ENCODE results near the gene EFNB1. TPM values are rescaled to one million over a fixed set of nuclear protein-coding genes. Genes with fewer than 3 reads are reported as not detected.

EFNB1 gene
- polyA plus RNA-seq, 1 donor (not counting 4 experiments of a cell fraction or from before 2014, with no cell fraction given), result 90.3 TPM

DNA sequence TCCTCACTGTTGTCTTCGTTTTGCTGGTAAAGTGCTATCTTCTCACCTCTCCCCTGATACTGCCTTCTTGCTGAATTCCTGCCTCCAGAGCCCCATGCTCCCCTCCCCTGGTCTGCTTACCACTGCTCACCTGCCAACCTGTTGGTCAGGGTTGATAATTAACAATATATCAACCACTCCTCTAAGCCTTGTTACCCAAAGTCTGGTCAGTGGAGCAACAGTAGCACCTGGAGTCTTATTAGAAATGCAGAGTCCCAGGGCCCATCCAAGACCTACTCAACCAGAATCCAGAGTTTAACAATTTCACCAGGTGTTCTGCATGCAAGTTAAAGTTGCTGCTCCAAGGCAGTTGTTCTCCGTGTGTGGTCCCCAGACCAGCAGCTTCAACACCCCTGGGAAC is 55.0 kb downstream of the EFNB1 start:
- Histone ChIP-seq H3K4me3 (ENCODE audit: control insufficient read depth in 2 of 3, extremely low read depth in 1 of 3, insufficient read depth in 2 of 3, low read depth in 1 of 3, low read length in 3 of 3) (no peak overlapping the region), H3K9ac (ENCODE audit: control insufficient read depth, extremely low read depth, insufficient read depth, low read length) (no peak overlapping the region), H2AFZ (ENCODE audit: control insufficient read depth, low read length) (no peak overlapping the region), H3K4me2 (ENCODE audit: control insufficient read depth, extremely low read depth, insufficient read depth, low read depth, low read length) (no peak overlapping the region), H3K9me3 (ENCODE audit: control insufficient read depth, low read depth, low read length) (no peaks in the 10 kb centered on the region), H4K20me1 (ENCODE audit: control insufficient read depth, extremely low read depth, insufficient read depth, low read length) (no peaks in the 10 kb centered on the region), H3K27me3 (ENCODE audit: control insufficient read depth, extremely low read depth, insufficient read depth, low read length) (peaks cover 5% of the 10 kb centered on the region), H3K4me1 (ENCODE audit: control insufficient read depth, extremely low read depth, insufficient read depth, low read length) (peaks cover 9% of the 10 kb centered on the region), H3K27ac (ENCODE audit: control insufficient read depth, insufficient read depth, low read length) (no peak overlapping the region), H3K9me1 (ENCODE audit: control insufficient read depth, extremely low read depth, insufficient read depth, low read length) (no peaks in the 10 kb centered on the region), H3K79me2 (ENCODE audit: control insufficient read depth, insufficient read depth, low read length) (no peaks in the 10 kb centered on the region), H3K36me3 (ENCODE audit: control insufficient read depth in 2 of 2, extremely low read depth in 1 of 2, insufficient read depth in 2 of 2, low read length in 2 of 2) (no peaks in the 10 kb centered on the region)
- FAIRE-seq (no peak), DNase-seq (ENCODE audit: low read depth, low spot score) (no peak)
- dilution Hi-C loops (cut with MboI; ENCODE audit: extremely low pct_ligation_motif_present, low sequenced_read_pairs), result no loop called here
- TF ChIP-seq EZH2 (IDR thresholded peaks at IDR 0.05; ENCODE audit: low read length), result no peak
- TF ChIP-seq, protein P1, sequence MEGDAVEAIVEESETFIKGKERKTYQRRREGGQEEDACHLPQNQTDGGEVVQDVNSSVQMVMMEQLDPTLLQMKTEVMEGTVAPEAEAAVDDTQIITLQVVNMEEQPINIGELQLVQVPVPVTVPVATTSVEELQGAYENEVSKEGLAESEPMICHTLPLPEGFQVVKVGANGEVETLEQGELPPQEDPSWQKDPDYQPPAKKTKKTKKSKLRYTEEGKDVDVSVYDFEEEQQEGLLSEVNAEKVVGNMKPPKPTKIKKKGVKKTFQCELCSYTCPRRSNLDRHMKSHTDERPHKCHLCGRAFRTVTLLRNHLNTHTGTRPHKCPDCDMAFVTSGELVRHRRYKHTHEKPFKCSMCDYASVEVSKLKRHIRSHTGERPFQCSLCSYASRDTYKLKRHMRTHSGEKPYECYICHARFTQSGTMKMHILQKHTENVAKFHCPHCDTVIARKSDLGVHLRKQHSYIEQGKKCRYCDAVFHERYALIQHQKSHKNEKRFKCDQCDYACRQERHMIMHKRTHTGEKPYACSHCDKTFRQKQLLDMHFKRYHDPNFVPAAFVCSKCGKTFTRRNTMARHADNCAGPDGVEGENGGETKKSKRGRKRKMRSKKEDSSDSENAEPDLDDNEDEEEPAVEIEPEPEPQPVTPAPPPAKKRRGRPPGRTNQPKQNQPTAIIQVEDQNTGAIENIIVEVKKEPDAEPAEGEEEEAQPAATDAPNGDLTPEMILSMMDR (optimal IDR thresholded peaks at IDR 0.05 in 1 of 3, IDR thresholded peaks at IDR 0.05 in 1 of 3, conservative IDR thresholded peaks at IDR 0.05 in 1 of 3; ENCODE audit: extremely low read depth in 1 of 3, insufficient read depth in 2 of 3, low read length in 3 of 3), result no peak

DNA sequence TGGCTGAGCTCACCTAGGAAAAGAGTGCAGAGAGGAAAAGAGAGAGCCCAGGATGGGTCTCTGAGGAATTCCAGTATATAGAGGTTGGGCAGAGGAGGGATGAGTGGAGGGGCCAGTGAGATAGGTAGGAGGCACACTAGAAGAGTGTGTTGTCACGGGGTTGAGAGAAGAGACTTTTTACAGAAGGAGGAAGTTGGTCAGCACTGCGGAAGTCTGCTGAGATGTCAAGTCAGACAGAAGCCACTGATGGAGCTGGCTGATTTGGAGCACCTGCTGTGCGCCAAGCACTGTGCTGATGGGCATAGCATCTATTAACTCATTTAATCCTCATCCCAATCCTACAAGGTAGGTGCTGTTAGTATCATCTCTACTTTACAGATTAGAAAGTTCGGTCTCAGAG is 60.4 kb downstream of the EFNB1 start:
- FAIRE-seq (no peak), DNase-seq (ENCODE audit: low read depth, low spot score) (no peak)
- Histone ChIP-seq H3K27ac (ENCODE audit: control insufficient read depth, insufficient read depth, low read length) (no peak overlapping the region), H3K4me3 (ENCODE audit: control insufficient read depth in 2 of 3, extremely low read depth in 1 of 3, insufficient read depth in 2 of 3, low read depth in 1 of 3, low read length in 3 of 3) (no peak overlapping the region), H4K20me1 (ENCODE audit: control insufficient read depth, extremely low read depth, insufficient read depth, low read length) (no peaks in the 10 kb centered on the region), H3K36me3 (ENCODE audit: control insufficient read depth in 2 of 2, extremely low read depth in 1 of 2, insufficient read depth in 2 of 2, low read length in 2 of 2) (no peaks in the 10 kb centered on the region), H3K4me1 (ENCODE audit: control insufficient read depth, extremely low read depth, insufficient read depth, low read length) (peaks cover 5% of the 10 kb centered on the region), H3K4me2 (ENCODE audit: control insufficient read depth, extremely low read depth, insufficient read depth, low read depth, low read length) (no peak overlapping the region), H3K9me3 (ENCODE audit: control insufficient read depth, low read depth, low read length) (no peaks in the 10 kb centered on the region), H2AFZ (ENCODE audit: control insufficient read depth, low read length) (no peak overlapping the region), H3K9ac (ENCODE audit: control insufficient read depth, extremely low read depth, insufficient read depth, low read length) (no peak overlapping the region), H3K9me1 (ENCODE audit: control insufficient read depth, extremely low read depth, insufficient read depth, low read length) (no peaks in the 10 kb centered on the region), H3K27me3 (ENCODE audit: control insufficient read depth, extremely low read depth, insufficient read depth, low read length) (peaks cover 5% of the 10 kb centered on the region), H3K79me2 (ENCODE audit: control insufficient read depth, insufficient read depth, low read length) (no peaks in the 10 kb centered on the region)
- dilution Hi-C loops (cut with MboI; ENCODE audit: extremely low pct_ligation_motif_present, low sequenced_read_pairs), result no loop called here
- TF ChIP-seq, protein P1 (optimal IDR thresholded peaks at IDR 0.05 in 1 of 3, IDR thresholded peaks at IDR 0.05 in 1 of 3, conservative IDR thresholded peaks at IDR 0.05 in 1 of 3; ENCODE audit: extremely low read depth in 1 of 3, insufficient read depth in 2 of 3, low read length in 3 of 3), result no peak

Other genes with a start within 250 kb of the EFNB1 start
- 0.06 to 0.09 TPM (median 0.07 TPM) in 3 replicates for gene STARD8, start 181.4 kb upstream of the EFNB1 start, polyA plus RNA-seq